ENCODE results near the gene NVL.
"Not testable (repeated sequence)": the region's sequence is repeated elsewhere in the genome, so short reads cannot be mapped to it uniquely, and the experiment has no call there.

Gene NVL

GRCh38 chr1:224329842-224330753 lies at the start of gene NVL:
Gene NVL (minus strand): TSS chr1:224330172. CDS start chr1:224330127, 45 bp downstream.
- DNase-seq, result peak; percentile 89

GRCh38 chr1:224378855-224379631 lies 49.1 kb upstream of the NVL start:
- no peak for DNase-seq

- DNase-seq, result peak; percentile 81
Measured at GRCh38 chr1:224377676-224378006, 47.7 kb upstream of the NVL start.

GRCh38 chr1:224375059-224375458 lies 45.1 kb upstream of the NVL start:
- DNase-seq, result peak; percentile 30

GRCh38 chr1:224373008-224373590 lies 43.1 kb upstream of the NVL start:
- no peak for DNase-seq

- peak; percentile 45 for DNase-seq
Measured at GRCh38 chr1:224368409-224368808, 38.4 kb upstream of the NVL start.

- no peak for DNase-seq
Measured at GRCh38 chr1:224359207-224359606, 29.2 kb upstream of the NVL start.

GRCh38 chr1:224358237-224358636 lies 28.3 kb upstream of the NVL start:
- DNase-seq, result no peak

GRCh38 chr1:224357626-224358124 lies 27.7 kb upstream of the NVL start:
- DNase-seq, result no peak

GRCh38 chr1:224356685-224357625 lies 27.0 kb upstream of the NVL start, which contains the start of gene CNIH4:
Gene CNIH4 (plus strand): TSS chr1:224356879. CDS start chr1:224356925, 46 bp downstream.
- peak; percentile 97 for DNase-seq

- DNase-seq, result no peak
Measured at GRCh38 chr1:224353975-224354925, 24.3 kb upstream of the NVL start.

- not testable (repeated sequence) for DNase-seq
Measured at GRCh38 chr1:224352436-224353085, 22.6 kb upstream of the NVL start.

- DNase-seq, result not testable (repeated sequence)
Measured at GRCh38 chr1:224349716-224350115, 19.7 kb upstream of the NVL start.

GRCh38 chr1:224348137-224348536 lies 18.2 kb upstream of the NVL start:
- no peak for DNase-seq

- no peak for DNase-seq
Measured at GRCh38 chr1:224343679-224344078, 13.7 kb upstream of the NVL start.

- peak; percentile 41 for DNase-seq
Measured at GRCh38 chr1:224340453-224341384, 10.7 kb upstream of the NVL start.

- no peak for DNase-seq
Measured at GRCh38 chr1:224339442-224340033, 9.6 kb upstream of the NVL start.

GRCh38 chr1:224338150-224338838 lies 8.3 kb upstream of the NVL start:
- no peak for DNase-seq

Measured in activated CD4-positive, alpha-beta T cell treated with anti-CD3 and anti-CD28 coated beads, Interleukin-2, Interleukin-6, amounts not matched to agents 100 ng/mL and 50 ng/mL, durations not matched to agents 16 hours and 8 hours (primary cell).